ENCODE results near the gene SLC22A14. TPM values are rescaled to one million over a fixed set of nuclear protein-coding genes. Genes with fewer than 3 reads are reported as not detected.
A peak's percentile ranks its signal among the peaks of the same experiment; 100 is the strongest.

The SLC22A14 gene
- total and polyA plus RNA-seq, 9 of the 15 experiments (the other 6 are each of a cell fraction or from before 2014, with no cell fraction given), result 0.03 to 0.07 TPM; not detected in 7

GRCh38 chr3:38323060-38323459 is 41.0 kb downstream of the SLC22A14 start (continued):
- TF ChIP-seq, protein P1, sequence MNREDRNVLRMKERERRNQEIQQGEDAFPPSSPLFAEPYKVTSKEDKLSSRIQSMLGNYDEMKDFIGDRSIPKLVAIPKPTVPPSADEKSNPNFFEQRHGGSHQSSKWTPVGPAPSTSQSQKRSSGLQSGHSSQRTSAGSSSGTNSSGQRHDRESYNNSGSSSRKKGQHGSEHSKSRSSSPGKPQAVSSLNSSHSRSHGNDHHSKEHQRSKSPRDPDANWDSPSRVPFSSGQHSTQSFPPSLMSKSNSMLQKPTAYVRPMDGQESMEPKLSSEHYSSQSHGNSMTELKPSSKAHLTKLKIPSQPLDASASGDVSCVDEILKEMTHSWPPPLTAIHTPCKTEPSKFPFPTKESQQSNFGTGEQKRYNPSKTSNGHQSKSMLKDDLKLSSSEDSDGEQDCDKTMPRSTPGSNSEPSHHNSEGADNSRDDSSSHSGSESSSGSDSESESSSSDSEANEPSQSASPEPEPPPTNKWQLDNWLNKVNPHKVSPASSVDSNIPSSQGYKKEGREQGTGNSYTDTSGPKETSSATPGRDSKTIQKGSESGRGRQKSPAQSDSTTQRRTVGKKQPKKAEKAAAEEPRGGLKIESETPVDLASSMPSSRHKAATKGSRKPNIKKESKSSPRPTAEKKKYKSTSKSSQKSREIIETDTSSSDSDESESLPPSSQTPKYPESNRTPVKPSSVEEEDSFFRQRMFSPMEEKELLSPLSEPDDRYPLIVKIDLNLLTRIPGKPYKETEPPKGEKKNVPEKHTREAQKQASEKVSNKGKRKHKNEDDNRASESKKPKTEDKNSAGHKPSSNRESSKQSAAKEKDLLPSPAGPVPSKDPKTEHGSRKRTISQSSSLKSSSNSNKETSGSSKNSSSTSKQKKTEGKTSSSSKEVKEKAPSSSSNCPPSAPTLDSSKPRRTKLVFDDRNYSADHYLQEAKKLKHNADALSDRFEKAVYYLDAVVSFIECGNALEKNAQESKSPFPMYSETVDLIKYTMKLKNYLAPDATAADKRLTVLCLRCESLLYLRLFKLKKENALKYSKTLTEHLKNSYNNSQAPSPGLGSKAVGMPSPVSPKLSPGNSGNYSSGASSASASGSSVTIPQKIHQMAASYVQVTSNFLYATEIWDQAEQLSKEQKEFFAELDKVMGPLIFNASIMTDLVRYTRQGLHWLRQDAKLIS (CRISPR knock-in tag; IDR thresholded peaks at IDR 0.05), result no peak
- no peak for TF ChIP-seq CBFA2T3 (IDR thresholded peaks at IDR 0.05)
- TF ChIP-seq POLR2AphosphoS2 (IDR thresholded peaks at IDR 0.05; ENCODE audit: low read length), result no peak
- 0 out of 2 replicates have a peak, but pooled peaks have one; percentile 21 for TF ChIP-seq MAFG (tag; conservative IDR thresholded peaks at IDR 0.05)
- peak; percentile 45; the same call in 1 of the 2 replicates for TF ChIP-seq C11orf30 (IDR thresholded peaks at IDR 0.05; ENCODE audit: low read depth)
- TF ChIP-seq FOXP4 (CRISPR knock-in tag; IDR thresholded peaks at IDR 0.05; ENCODE audit: borderline replicate concordance), result no peak
- TF ChIP-seq ZNF316 (IDR thresholded peaks at IDR 0.05), result peak; percentile 73
- TF ChIP-seq ZNF766 (CRISPR knock-in tag; conservative IDR thresholded peaks at IDR 0.05), result no peak
- TF ChIP-seq, protein P2, sequence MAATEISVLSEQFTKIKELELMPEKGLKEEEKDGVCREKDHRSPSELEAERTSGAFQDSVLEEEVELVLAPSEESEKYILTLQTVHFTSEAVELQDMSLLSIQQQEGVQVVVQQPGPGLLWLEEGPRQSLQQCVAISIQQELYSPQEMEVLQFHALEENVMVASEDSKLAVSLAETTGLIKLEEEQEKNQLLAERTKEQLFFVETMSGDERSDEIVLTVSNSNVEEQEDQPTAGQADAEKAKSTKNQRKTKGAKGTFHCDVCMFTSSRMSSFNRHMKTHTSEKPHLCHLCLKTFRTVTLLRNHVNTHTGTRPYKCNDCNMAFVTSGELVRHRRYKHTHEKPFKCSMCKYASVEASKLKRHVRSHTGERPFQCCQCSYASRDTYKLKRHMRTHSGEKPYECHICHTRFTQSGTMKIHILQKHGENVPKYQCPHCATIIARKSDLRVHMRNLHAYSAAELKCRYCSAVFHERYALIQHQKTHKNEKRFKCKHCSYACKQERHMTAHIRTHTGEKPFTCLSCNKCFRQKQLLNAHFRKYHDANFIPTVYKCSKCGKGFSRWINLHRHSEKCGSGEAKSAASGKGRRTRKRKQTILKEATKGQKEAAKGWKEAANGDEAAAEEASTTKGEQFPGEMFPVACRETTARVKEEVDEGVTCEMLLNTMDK (IDR thresholded peaks at IDR 0.05; ENCODE audit: borderline replicate concordance, insufficient read depth, low read depth, low read length, poor library complexity, severe bottlenecking), result no peak
- TF ChIP-seq, protein P3, sequence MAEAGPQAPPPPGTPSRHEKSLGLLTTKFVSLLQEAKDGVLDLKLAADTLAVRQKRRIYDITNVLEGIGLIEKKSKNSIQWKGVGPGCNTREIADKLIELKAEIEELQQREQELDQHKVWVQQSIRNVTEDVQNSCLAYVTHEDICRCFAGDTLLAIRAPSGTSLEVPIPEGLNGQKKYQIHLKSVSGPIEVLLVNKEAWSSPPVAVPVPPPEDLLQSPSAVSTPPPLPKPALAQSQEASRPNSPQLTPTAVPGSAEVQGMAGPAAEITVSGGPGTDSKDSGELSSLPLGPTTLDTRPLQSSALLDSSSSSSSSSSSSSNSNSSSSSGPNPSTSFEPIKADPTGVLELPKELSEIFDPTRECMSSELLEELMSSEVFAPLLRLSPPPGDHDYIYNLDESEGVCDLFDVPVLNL (CRISPR knock-in tag; IDR thresholded peaks at IDR 0.05; ENCODE audit: low read depth), result no peak
- TF ChIP-seq FOSL1 (tag; conservative IDR thresholded peaks at IDR 0.05), result no peak
- no peak for TF ChIP-seq TCF3 (CRISPR knock-in tag; IDR thresholded peaks at IDR 0.05)
- no peak for TF ChIP-seq TRIM28 (IDR thresholded peaks at IDR 0.05)
- no peak for TF ChIP-seq DACH1 (IDR thresholded peaks at IDR 0.05; ENCODE audit: partially characterized antibody)
- no peak for TF ChIP-seq ZNF551 (CRISPR knock-in tag; IDR thresholded peaks at IDR 0.05)
- TF ChIP-seq NFYB (IDR thresholded peaks at IDR 0.05; ENCODE audit: extremely low read depth, insufficient read length), result no peak

Data from K562 (cell line).